Measurements from ENCODE around the gene SNRNP35. TPM values are rescaled to one million over a fixed set of nuclear protein-coding genes. Genes with fewer than 3 reads are reported as not detected.

SNRNP35 gene
- total and polyA plus RNA-seq, 4 donors = 9.0 to 13.3 (median 11.1) TPM

DNA sequence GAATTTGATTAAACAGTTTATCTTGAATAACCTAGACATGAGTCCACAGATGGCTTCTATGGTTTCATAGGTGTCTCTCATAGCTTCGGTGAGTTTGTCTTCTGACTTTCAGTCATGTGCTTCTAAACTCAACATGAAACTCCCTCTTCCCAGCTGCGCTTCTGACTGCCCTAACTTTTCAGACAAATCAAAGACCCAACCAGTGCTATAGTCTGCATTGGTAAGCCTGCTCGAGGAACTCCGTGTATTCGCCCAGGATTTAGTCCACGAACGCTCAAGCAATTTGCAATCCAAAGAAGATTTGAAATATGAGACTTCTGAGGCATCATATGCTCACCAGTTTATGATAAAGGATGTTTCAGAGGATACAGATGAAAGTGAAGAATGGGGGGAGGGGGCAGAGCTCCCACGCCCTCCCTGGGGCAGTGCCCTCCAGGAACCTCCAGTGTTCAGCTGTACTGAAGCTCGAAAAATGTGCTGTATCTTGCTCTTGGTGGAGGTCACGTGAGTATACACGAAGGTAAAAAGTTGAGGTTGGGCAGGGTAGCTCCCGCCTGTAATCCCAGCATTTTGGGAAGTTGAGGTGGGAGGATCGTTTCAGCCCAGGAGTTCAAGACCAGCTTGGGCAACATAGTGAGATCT, 16.3 kb upstream of the SNRNP35 start:
- no peak overlapping the region for H3K4me3 ChIP-seq (ENCODE audit: low read depth in 1 of 3, low read length in 3 of 3)
- H3K36me3 ChIP-seq (ENCODE audit: control insufficient read depth in 4 of 4, insufficient read depth in 3 of 4, low read depth in 1 of 4, low read length in 3 of 4) = no peaks in the 10 kb centered on the region
- peaks cover 0 to 5% (median 4%) of the 10 kb centered on the region in 4 donors for H3K4me1 ChIP-seq (ENCODE audit: control insufficient read depth in 4 of 4, insufficient read depth in 4 of 4, low read length in 3 of 4)
- no peak overlapping the region for H3K27ac ChIP-seq (ENCODE audit: low read depth in 1 of 2, low read length in 2 of 2)
- 92% methylated on average over 13 of the region's 13 CpGs for WGBS
- no peaks in the 10 kb centered on the region for H3K27me3 ChIP-seq (ENCODE audit: control insufficient read depth in 4 of 4, insufficient read depth in 4 of 4, low read length in 3 of 4)
- H3K9me3 ChIP-seq (ENCODE audit: control insufficient read depth in 4 of 4, low read length in 3 of 4) = no peaks in the 10 kb centered on the region
- H3K9ac ChIP-seq (ENCODE audit: low read depth in 1 of 2, low read length in 2 of 2) = no peak overlapping the region
- TF ChIP-seq SP1 (IDR thresholded peaks at IDR 0.05) = no peak
- TF ChIP-seq, protein P1, sequence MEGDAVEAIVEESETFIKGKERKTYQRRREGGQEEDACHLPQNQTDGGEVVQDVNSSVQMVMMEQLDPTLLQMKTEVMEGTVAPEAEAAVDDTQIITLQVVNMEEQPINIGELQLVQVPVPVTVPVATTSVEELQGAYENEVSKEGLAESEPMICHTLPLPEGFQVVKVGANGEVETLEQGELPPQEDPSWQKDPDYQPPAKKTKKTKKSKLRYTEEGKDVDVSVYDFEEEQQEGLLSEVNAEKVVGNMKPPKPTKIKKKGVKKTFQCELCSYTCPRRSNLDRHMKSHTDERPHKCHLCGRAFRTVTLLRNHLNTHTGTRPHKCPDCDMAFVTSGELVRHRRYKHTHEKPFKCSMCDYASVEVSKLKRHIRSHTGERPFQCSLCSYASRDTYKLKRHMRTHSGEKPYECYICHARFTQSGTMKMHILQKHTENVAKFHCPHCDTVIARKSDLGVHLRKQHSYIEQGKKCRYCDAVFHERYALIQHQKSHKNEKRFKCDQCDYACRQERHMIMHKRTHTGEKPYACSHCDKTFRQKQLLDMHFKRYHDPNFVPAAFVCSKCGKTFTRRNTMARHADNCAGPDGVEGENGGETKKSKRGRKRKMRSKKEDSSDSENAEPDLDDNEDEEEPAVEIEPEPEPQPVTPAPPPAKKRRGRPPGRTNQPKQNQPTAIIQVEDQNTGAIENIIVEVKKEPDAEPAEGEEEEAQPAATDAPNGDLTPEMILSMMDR (IDR thresholded peaks at IDR 0.05; ENCODE audit: low read depth, low read length, missing input control) = no peak
- TF ChIP-seq, protein P2, sequence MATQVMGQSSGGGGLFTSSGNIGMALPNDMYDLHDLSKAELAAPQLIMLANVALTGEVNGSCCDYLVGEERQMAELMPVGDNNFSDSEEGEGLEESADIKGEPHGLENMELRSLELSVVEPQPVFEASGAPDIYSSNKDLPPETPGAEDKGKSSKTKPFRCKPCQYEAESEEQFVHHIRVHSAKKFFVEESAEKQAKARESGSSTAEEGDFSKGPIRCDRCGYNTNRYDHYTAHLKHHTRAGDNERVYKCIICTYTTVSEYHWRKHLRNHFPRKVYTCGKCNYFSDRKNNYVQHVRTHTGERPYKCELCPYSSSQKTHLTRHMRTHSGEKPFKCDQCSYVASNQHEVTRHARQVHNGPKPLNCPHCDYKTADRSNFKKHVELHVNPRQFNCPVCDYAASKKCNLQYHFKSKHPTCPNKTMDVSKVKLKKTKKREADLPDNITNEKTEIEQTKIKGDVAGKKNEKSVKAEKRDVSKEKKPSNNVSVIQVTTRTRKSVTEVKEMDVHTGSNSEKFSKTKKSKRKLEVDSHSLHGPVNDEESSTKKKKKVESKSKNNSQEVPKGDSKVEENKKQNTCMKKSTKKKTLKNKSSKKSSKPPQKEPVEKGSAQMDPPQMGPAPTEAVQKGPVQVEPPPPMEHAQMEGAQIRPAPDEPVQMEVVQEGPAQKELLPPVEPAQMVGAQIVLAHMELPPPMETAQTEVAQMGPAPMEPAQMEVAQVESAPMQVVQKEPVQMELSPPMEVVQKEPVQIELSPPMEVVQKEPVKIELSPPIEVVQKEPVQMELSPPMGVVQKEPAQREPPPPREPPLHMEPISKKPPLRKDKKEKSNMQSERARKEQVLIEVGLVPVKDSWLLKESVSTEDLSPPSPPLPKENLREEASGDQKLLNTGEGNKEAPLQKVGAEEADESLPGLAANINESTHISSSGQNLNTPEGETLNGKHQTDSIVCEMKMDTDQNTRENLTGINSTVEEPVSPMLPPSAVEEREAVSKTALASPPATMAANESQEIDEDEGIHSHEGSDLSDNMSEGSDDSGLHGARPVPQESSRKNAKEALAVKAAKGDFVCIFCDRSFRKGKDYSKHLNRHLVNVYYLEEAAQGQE (IDR thresholded peaks at IDR 0.05) = no peak
- DNase-seq (ENCODE audit: low spot score) = no peak

DNA sequence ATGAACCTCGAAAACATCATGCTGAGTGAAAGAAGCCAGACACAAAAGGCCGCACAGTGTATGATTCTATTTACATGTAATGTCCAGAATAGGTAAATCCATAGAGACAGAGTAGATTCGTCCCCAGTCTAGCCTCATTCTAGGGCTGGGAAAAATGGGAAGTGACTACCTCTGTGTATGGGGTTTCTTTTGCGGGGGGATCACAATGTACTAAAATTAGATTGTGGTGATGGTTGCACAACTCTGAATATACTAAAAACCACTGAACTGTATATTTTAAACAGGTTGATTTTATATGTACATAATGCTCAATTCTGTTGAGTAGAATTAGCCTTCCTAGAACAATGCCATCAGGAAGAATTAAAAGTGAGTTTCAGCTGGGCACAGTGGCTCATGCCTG, 15.2 kb upstream of the SNRNP35 start:
- H3K4me3 ChIP-seq (ENCODE audit: low read depth in 1 of 3, low read length in 3 of 3) = no peak overlapping the region
- DNase-seq (ENCODE audit: low spot score) = no peak
- no peaks in the 10 kb centered on the region for H3K36me3 ChIP-seq (ENCODE audit: control insufficient read depth in 4 of 4, insufficient read depth in 3 of 4, low read depth in 1 of 4, low read length in 3 of 4)
- WGBS = 78% methylated on average over 4 of the region's 4 CpGs
- H3K27ac ChIP-seq (ENCODE audit: low read depth in 1 of 2, low read length in 2 of 2) = no peak overlapping the region
- TF ChIP-seq YY1 (IDR thresholded peaks at IDR 0.05) = no peak
- TF ChIP-seq HNF4A (conservative IDR thresholded peaks at IDR 0.05) = no peak
- no peak for TF ChIP-seq NR2F2 (IDR thresholded peaks at IDR 0.05)
- TF ChIP-seq, protein P1 (IDR thresholded peaks at IDR 0.05; ENCODE audit: low read depth, low read length, missing input control) = no peak
- no peak for TF ChIP-seq RXRA (IDR thresholded peaks at IDR 0.05)
- TF ChIP-seq GABPA (IDR thresholded peaks at IDR 0.05 in 1 of 2, conservative IDR thresholded peaks at IDR 0.05 in 1 of 2) = no peak
- TF ChIP-seq EGR1 (IDR thresholded peaks at IDR 0.05; ENCODE audit: low read depth in 2 of 2) = no peak
- no peak for TF ChIP-seq HNF4G (IDR thresholded peaks at IDR 0.05)
- no peak for TF ChIP-seq RAD21 (IDR thresholded peaks at IDR 0.05)
- TF ChIP-seq FOXA1 (IDR thresholded peaks at IDR 0.05) = no peak
- TF ChIP-seq, protein P2 (IDR thresholded peaks at IDR 0.05) = no peak
- TF ChIP-seq, protein P3, sequence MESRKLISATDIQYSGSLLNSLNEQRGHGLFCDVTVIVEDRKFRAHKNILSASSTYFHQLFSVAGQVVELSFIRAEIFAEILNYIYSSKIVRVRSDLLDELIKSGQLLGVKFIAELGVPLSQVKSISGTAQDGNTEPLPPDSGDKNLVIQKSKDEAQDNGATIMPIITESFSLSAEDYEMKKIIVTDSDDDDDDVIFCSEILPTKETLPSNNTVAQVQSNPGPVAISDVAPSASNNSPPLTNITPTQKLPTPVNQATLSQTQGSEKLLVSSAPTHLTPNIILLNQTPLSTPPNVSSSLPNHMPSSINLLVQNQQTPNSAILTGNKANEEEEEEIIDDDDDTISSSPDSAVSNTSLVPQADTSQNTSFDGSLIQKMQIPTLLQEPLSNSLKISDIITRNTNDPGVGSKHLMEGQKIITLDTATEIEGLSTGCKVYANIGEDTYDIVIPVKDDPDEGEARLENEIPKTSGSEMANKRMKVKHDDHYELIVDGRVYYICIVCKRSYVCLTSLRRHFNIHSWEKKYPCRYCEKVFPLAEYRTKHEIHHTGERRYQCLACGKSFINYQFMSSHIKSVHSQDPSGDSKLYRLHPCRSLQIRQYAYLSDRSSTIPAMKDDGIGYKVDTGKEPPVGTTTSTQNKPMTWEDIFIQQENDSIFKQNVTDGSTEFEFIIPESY (IDR thresholded peaks at IDR 0.05) = no peak
- no peak for TF ChIP-seq SP1 (IDR thresholded peaks at IDR 0.05)
- H3K9me3 ChIP-seq (ENCODE audit: control insufficient read depth in 4 of 4, low read length in 3 of 4) = no peaks in the 10 kb centered on the region
- H3K27me3 ChIP-seq (ENCODE audit: control insufficient read depth in 4 of 4, insufficient read depth in 4 of 4, low read length in 3 of 4) = no peaks in the 10 kb centered on the region
- H3K4me1 ChIP-seq (ENCODE audit: control insufficient read depth in 4 of 4, insufficient read depth in 4 of 4, low read length in 3 of 4) = no peaks in the 10 kb centered on the region
- H3K9ac ChIP-seq (ENCODE audit: low read depth in 1 of 2, low read length in 2 of 2) = no peak overlapping the region
